IgD-negative memory B cell (primary cell): ENCODE results near the gene TXLNA. TPM values are rescaled to one million over a fixed set of nuclear protein-coding genes. Genes with fewer than 3 reads are reported as not detected.
"Not testable (repeated sequence)": the region's sequence is repeated elsewhere in the genome, so short reads cannot be mapped to it uniquely, and the experiment has no call there.

ENCODE experiments used
- H3K27ac Mint-ChIP-seq, 3 donors: one replicate each; pipeline ENCODE4 v1.8.0; 2020 to 2022; ENCODE audit warnings: mild to moderate bottlenecking in 3 of 3, mixed read lengths in 3 of 3, moderate library complexity in 1 of 3
- H3K27me3 Mint-ChIP-seq: one replicate; pipeline ENCODE4 v1.8.0; 2021; ENCODE audit warnings: mixed read lengths
- H3K36me3 Mint-ChIP-seq: one replicate; pipeline ENCODE4 v1.8.0; 2020; ENCODE audit warnings: mild to moderate bottlenecking, mixed read lengths
- H3K4me1 Mint-ChIP-seq, 3 donors: one replicate each; pipeline ENCODE4 v1.8.0; 2020 to 2022; ENCODE audit warnings: mixed read lengths in 3 of 3, mild to moderate bottlenecking in 1 of 3
- H3K4me3 Mint-ChIP-seq, 4 donors: one replicate each; pipeline ENCODE4 v1.8.0; 2020 to 2022; ENCODE audit warnings: mild to moderate bottlenecking in 4 of 4, mixed read lengths in 4 of 4, moderate library complexity in 3 of 4
- H3K9me3 Mint-ChIP-seq, 3 donors: one replicate each; pipeline ENCODE4 v1.8.0; 2020 to 2021; ENCODE audit warnings: mixed read lengths in 3 of 3, mild to moderate bottlenecking in 1 of 3
- polyA plus RNA-seq: library from polyadenylated mRNA; unstranded; fragments of 300-500 nt; fragmentation: Illumina TruSeq; gene quantifications from one replicate; pipeline ENCODE4 v1.2.3, GENCODE V29; 2021

TXLNA gene
- polyA plus RNA-seq = 29.1 TPM

GRCh38 chr1:32179443-32180185 is at the start of gene TXLNA:
TSS of gene TXLNA (plus strand) at chr1:32179675. CDS start at chr1:32180346, 671 bp downstream.
- Mint-ChIP-seq H3K9me3 (no peaks in the 10 kb centered on the region), H3K4me3 (peak within 1 kb of the TSS; percentile 82 to 96 (median 94)), H3K27me3 (no peaks in the 10 kb centered on the region), H3K36me3 (no peaks in the 10 kb centered on the region), H3K4me1 (peaks cover 19 to 36% (median 28%) of the 10 kb centered on the region in 3 donors), H3K27ac (peak within 1 kb of the TSS; percentile 94 to 99 (median 97))

DNA sequence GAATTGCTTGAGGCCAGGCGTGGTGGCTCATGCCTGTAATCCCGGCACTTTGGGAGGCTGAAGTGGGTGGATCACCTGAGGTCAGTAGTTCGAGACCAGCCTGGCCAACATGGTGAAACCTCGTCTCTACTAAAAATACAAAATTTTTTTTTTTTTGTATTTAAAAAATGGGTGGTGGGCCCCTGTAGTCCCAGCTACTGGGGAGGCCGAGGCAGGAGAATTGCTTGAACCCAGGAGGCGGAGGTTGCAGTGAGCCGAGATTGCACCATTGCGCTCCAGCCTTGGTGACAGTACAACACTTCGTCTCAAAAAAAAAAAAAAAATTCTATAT is 45.6 kb upstream of the TXLNA start:
- not testable (repeated sequence) for H3K36me3 Mint-ChIP-seq, H3K9me3 Mint-ChIP-seq, H3K4me3 Mint-ChIP-seq, H3K27me3 Mint-ChIP-seq, H3K27ac Mint-ChIP-seq
- peaks cover 7 to 18% (median 12%) of the 10 kb centered on the region in 3 donors for H3K4me1 Mint-ChIP-seq

DNA sequence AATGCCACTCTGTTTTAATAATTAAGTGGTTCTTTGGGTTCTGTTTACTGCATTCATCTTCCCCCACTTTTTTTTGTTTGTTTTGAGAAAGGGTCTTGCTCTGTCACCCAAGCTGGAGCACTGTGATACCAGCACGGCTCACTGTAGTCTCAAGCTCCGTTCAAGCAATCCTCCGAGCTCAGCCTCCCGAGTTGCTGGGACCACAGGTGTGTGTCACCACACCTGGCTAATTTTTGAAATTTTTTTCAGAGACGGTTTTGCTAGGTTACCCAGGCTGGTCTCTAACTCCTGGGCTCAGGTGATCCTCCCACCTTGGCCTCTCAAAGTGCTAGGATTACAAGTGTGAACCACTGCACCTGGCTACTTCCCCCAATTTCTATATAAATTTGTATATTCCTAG is 42.4 kb upstream of the TXLNA start:
- no peak overlapping the region for H3K4me3 Mint-ChIP-seq
- no peaks in the 10 kb centered on the region for H3K9me3 Mint-ChIP-seq
- no peak overlapping the region for H3K27ac Mint-ChIP-seq
- peaks cover 4 to 22% (median 14%) of the 10 kb centered on the region in 3 donors for H3K4me1 Mint-ChIP-seq
- H3K27me3 Mint-ChIP-seq = no peaks in the 10 kb centered on the region
- peaks cover 10% of the 10 kb centered on the region for H3K36me3 Mint-ChIP-seq

- no peaks in the 10 kb centered on the region for H3K9me3 Mint-ChIP-seq
- peaks cover 8 to 26% (median 26%) of the 10 kb centered on the region in 3 donors for H3K4me1 Mint-ChIP-seq
- H3K4me3 Mint-ChIP-seq = no peak overlapping the region
- no peaks in the 10 kb centered on the region for H3K27me3 Mint-ChIP-seq
- peak overlapping the region in 1 of 3 donors; percentile 28 for H3K27ac Mint-ChIP-seq
- H3K36me3 Mint-ChIP-seq = peaks cover 10% of the 10 kb centered on the region
Observed at GRCh38 chr1:32138965-32139364, 40.5 kb upstream of the TXLNA start.

GRCh38 chr1:32142446-32143301 is 36.8 kb upstream of the TXLNA start:
- no peaks in the 10 kb centered on the region for H3K27me3 Mint-ChIP-seq
- peaks cover 16 to 33% (median 30%) of the 10 kb centered on the region in 3 donors for H3K4me1 Mint-ChIP-seq

GRCh38 chr1:32143302-32143695 is 36.2 kb upstream of the TXLNA start:
- H3K4me3 Mint-ChIP-seq, H3K27me3 Mint-ChIP-seq, H3K27ac Mint-ChIP-seq, H3K9me3 Mint-ChIP-seq: not testable (repeated sequence)
- Mint-ChIP-seq H3K36me3 (peaks cover 18% of the 10 kb centered on the region), H3K4me1 (peaks cover 18 to 33% (median 30%) of the 10 kb centered on the region in 3 donors)

More at GRCh38 chr1:32142446-32143301, 36.8 kb upstream of the TXLNA start:
- Mint-ChIP-seq H3K4me3 (no peak overlapping the region), H3K9me3 (no peaks in the 10 kb centered on the region), H3K36me3 (peaks cover 14% of the 10 kb centered on the region), H3K27ac (peak overlapping the region in 1 of 3 donors; percentile 63)

- H3K27ac Mint-ChIP-seq = no peak overlapping the region
- no peaks in the 10 kb centered on the region for H3K27me3 Mint-ChIP-seq
- H3K36me3 Mint-ChIP-seq = peaks cover 21% of the 10 kb centered on the region
- no peak overlapping the region for H3K4me3 Mint-ChIP-seq
- peaks cover 17 to 27% (median 27%) of the 10 kb centered on the region in 3 donors for H3K4me1 Mint-ChIP-seq
- H3K9me3 Mint-ChIP-seq = no peaks in the 10 kb centered on the region
Observed at GRCh38 chr1:32144033-32144432, 35.4 kb upstream of the TXLNA start.

DNA sequence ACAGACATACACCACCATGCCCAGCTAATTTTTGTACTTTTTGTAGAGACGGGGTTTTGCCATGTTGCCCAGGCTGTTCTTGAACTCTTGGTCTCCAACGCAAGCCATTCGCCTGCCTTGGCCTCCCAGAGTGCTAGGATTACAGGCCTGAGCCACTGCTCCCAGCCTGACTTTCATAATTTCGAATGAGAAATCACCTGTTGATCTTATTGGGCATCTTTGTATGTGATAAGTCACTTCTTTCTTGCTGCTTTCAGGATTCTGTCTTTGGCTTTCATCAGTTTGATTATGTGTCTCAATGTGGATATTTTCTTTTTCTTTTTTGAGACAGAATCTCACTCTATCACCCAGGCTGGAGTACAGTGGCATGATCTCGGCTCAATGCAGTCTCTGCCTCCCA is 31.7 kb upstream of the TXLNA start:
- Mint-ChIP-seq H3K4me1 (peaks cover 20 to 23% (median 20%) of the 10 kb centered on the region in 3 donors), H3K36me3 (peaks cover 17% of the 10 kb centered on the region)
- not testable (repeated sequence) for H3K9me3 Mint-ChIP-seq, H3K27me3 Mint-ChIP-seq, H3K27ac Mint-ChIP-seq, H3K4me3 Mint-ChIP-seq

DNA sequence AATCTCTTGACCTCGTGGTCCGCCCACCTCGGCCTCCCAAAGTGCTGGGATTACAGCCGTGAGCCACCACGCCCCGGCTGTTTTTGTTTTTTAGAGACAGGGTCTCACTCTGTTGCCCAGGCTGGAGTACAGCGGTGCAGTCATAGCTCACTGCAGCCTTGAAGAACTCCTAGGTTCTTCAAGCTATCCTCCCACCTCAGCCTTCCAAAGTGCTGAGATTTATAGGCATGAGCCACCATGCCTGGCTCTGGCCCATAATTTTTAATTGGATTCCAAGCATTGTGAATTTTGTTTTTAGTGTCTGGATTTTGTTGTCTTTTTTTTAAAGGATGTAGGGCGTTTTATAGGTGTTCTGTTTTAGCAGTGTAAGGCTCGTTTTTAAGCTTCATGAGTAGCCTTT is 28.6 kb upstream of the TXLNA start:
- Mint-ChIP-seq H3K9me3 (no peaks in the 10 kb centered on the region), H3K27me3 (no peaks in the 10 kb centered on the region), H3K27ac (peak overlapping the region in 1 of 3 donors; percentile 71), H3K4me3 (peak overlapping the region in 1 of 4 donors; percentile 47), H3K36me3 (peaks cover 17% of the 10 kb centered on the region), H3K4me1 (peaks cover 12 to 13% (median 13%) of the 10 kb centered on the region in 3 donors)

DNA sequence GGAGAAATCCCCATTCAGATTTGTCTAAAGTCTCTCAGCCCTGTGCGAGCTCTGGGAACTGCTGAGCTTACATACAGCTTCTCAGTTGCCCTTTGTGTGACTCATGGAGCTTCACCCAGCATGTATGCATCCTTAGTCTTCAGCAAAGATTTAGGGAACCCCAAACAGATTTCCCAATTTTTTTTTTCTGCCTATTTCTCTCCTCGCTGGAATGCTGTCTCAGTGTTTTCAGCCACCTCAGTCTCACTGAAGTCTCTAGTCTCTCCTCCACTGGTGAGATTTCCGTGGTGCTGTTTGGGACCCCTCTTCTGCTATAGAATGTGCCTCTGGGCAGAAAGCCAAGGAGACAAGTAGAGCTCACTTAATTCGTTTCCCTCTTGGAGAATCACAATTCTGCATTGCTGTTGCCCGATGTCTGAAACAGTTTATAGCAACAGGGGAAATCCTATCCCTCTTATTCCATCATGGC is 28.1 kb upstream of the TXLNA start:
- Mint-ChIP-seq H3K36me3 (peaks cover 16% of the 10 kb centered on the region), H3K4me3 (no peak overlapping the region), H3K9me3 (no peaks in the 10 kb centered on the region), H3K27ac (peak overlapping the region in 1 of 3 donors; percentile 25), H3K4me1 (peaks cover 9 to 11% (median 10%) of the 10 kb centered on the region in 3 donors), H3K27me3 (no peaks in the 10 kb centered on the region)

- Mint-ChIP-seq H3K27me3 (no peaks in the 10 kb centered on the region), H3K4me1 (peaks cover 0 to 4% (median 1%) of the 10 kb centered on the region in 3 donors), H3K27ac (no peak overlapping the region), H3K4me3 (no peak overlapping the region), H3K36me3 (peaks cover 9% of the 10 kb centered on the region), H3K9me3 (no peaks in the 10 kb centered on the region)
Observed at GRCh38 chr1:32159189-32159588, 20.3 kb upstream of the TXLNA start.

DNA sequence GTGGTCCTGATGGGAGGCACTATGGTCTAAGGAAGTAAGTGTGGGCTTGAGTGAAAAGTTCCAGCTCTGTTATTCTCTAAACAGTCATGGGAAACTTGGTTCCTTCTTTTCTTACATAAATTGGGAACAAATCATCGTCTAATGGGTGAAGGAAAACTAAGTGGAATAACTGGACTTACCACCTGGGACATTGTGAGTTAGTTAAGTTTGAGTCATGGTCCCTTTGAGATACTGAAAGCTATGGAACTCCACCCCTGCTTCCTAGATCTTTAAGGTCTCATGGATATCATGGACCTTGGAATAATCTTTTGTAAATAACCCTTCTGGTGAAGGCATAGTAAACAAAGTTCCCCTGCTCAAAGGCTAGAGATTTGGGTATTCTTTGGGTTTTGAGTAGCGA is 16.1 kb upstream of the TXLNA start:
- H3K4me1 Mint-ChIP-seq = no peaks in the 10 kb centered on the region
- H3K4me3 Mint-ChIP-seq = no peak overlapping the region
- H3K27me3 Mint-ChIP-seq = no peaks in the 10 kb centered on the region
- H3K36me3 Mint-ChIP-seq = peaks cover 8% of the 10 kb centered on the region
- H3K9me3 Mint-ChIP-seq = no peaks in the 10 kb centered on the region
- no peak overlapping the region for H3K27ac Mint-ChIP-seq

GRCh38 chr1:32165633-32166032 is 13.8 kb upstream of the TXLNA start:
- not testable (repeated sequence) for H3K27me3 Mint-ChIP-seq, H3K4me3 Mint-ChIP-seq, H3K9me3 Mint-ChIP-seq, H3K4me1 Mint-ChIP-seq, H3K36me3 Mint-ChIP-seq
- H3K27ac Mint-ChIP-seq = peak overlapping the region in 1 of 3 donors; percentile 46

GRCh38 chr1:32170991-32171390 is 8.5 kb upstream of the TXLNA start:
- Mint-ChIP-seq H3K4me3 (no peak overlapping the region), H3K27me3 (no peaks in the 10 kb centered on the region), H3K27ac (no peak overlapping the region), H3K36me3 (peaks cover 8% of the 10 kb centered on the region), H3K9me3 (no peaks in the 10 kb centered on the region), H3K4me1 (peaks cover 0 to 1% (median 0%) of the 10 kb centered on the region in 3 donors)

DNA sequence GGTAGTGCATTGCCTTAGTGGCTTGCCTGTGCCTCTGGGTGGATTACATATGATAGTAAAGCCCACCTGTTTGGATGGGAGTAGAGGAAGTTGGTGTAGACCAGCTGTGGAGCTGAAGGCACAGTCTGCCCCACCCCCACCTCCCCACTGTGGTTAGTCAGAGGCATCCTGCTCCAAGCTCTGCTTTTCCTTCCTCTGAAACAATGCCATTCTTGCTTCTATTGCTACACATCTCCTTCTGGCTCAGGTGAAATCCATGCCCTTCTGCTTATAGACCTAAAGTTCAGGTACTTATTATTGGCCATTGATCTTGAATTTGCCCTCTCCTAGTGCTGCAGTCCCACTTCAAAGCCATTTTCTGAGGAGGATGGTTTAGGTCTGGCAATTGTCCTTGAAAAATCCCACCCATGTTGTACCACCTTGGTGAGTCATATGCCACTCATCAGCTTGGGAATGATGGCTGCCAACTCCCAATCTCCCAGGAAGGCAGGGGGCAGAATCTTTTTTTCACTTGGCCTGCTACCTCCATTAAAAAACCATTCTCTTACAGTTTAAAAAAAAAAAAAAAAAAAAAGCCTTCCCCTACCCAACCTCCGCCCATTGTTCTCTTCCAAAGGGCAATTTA is 6.7 kb upstream of the TXLNA start:
- H3K36me3 Mint-ChIP-seq = peaks cover 6% of the 10 kb centered on the region
- no peaks in the 10 kb centered on the region for H3K27me3 Mint-ChIP-seq
- H3K27ac Mint-ChIP-seq = peak overlapping the region in 1 of 3 donors; percentile 39
- peak overlapping the region in 1 of 4 donors; percentile 82 for H3K4me3 Mint-ChIP-seq
- no peaks in the 10 kb centered on the region for H3K9me3 Mint-ChIP-seq
- peaks cover 0 to 1% (median 0%) of the 10 kb centered on the region in 3 donors for H3K4me1 Mint-ChIP-seq
